Loucy (cell line): ENCODE measurements around the gene PTGR3.
A peak's percentile ranks its signal among the peaks of the same experiment; 100 is the strongest.

Experiments used
- H2AFZ ChIP-seq: fragments of 200-600 bp; sonication (generic); 2 replicates; pipeline ENCODE4 v1.6.0; 2016; ENCODE audit warnings: antibody characterized with exemption, mild to moderate bottlenecking, low read length, moderate library complexity
- H3F3A ChIP-seq: fragments of 200-600 bp; 2 replicates; pipeline ENCODE4 v1.6.0; 2016; ENCODE audit warnings: antibody characterized with exemption, low read depth, mild to moderate bottlenecking
- H3K27me3 ChIP-seq: fragments of 200-600 bp; sonication (generic); 2 replicates; pipeline ENCODE4 v1.6.1; 2014; ENCODE audit warnings: low read length, mild to moderate bottlenecking; ENCODE audit not compliant: insufficient read depth, poor library complexity, severe bottlenecking
- H3K36me3 ChIP-seq: fragments of 200-600 bp; sonication (generic); 2 replicates; pipeline ENCODE4 v1.6.1; 2016; ENCODE audit warnings: low read length; ENCODE audit not compliant: insufficient read depth
- H3K4me1 ChIP-seq: fragments of 200-600 bp; sonication (generic); 2 replicates; pipeline ENCODE4 v1.5.1; 2014; ENCODE audit warnings: low read length, mild to moderate bottlenecking; ENCODE audit not compliant: insufficient read depth, poor library complexity, severe bottlenecking
- H3K4me2 ChIP-seq: fragments of 200-600 bp; sonication (generic); 2 replicates; pipeline ENCODE4 v1.6.0; 2014; ENCODE audit warnings: antibody characterized with exemption, low read length, low read depth, mild to moderate bottlenecking; ENCODE audit not compliant: poor library complexity, severe bottlenecking
- H3K4me3 ChIP-seq: fragments of 200-600 bp; sonication (generic); 2 replicates; pipeline ENCODE4 v1.5.1; 2014; ENCODE audit warnings: low read length, mild to moderate bottlenecking, mixed read lengths; ENCODE audit not compliant: poor library complexity, severe bottlenecking
- H3K79me2 ChIP-seq: fragments of 200-600 bp; sonication (generic); 2 replicates; pipeline ENCODE4 v1.6.1; 2014; ENCODE audit warnings: low read length; ENCODE audit not compliant: insufficient read depth
- H3K9ac ChIP-seq: fragments of 200-600 bp; sonication (generic); 2 replicates; pipeline ENCODE4 v1.6.0; 2014; ENCODE audit warnings: mild to moderate bottlenecking, low read depth, low read length, moderate library complexity; ENCODE audit not compliant: poor library complexity, severe bottlenecking
- H3K9me2 ChIP-seq: fragments of 200-600 bp; sonication (generic); replicated peaks from 2 replicates; pipeline ENCODE4 v1.6.1; 2016; ENCODE audit warnings: low read depth, low read length, mixed read lengths
- H3K9me3 ChIP-seq: fragments of 200-600 bp; sonication (generic); 2 replicates; pipeline ENCODE4 v1.6.1; 2014; ENCODE audit warnings: mild to moderate bottlenecking, antibody characterized with exemption, low read length, low read depth; ENCODE audit not compliant: insufficient read depth
- H4K20me1 ChIP-seq: fragments of 200-600 bp; sonication (generic); 2 replicates; pipeline ENCODE4 v1.6.0; 2014; ENCODE audit warnings: antibody characterized with exemption, low read length, mild to moderate bottlenecking; ENCODE audit not compliant: insufficient read depth, poor library complexity, severe bottlenecking
- EZH2phosphoT487 ChIP-seq: fragments of 200-600 bp; IDR thresholded peaks from 2 replicates; pipeline ENCODE4 v1.6.1; 2018; ENCODE audit warnings: antibody characterized with exemption, mild to moderate bottlenecking, moderate library complexity, borderline replicate concordance
- TF ChIP-seq, protein P1 (sequence below): fragments of 200-600 bp; sonication (generic); conservative IDR thresholded peaks from 2 replicates; pipeline ENCODE4 v1.5.1; 2014; ENCODE audit warnings: mild to moderate bottlenecking, antibody characterized with exemption, low read length

PTGR3 gene

GRCh38 chr18:75231053-75231406 lies 22.1 kb upstream of the PTGR3 start:
- H3K36me3 ChIP-seq: peaks cover 4% of the 10 kb centered on the region; the same call in 1 of the 2 replicates
- H3K9me3 ChIP-seq: no peaks in the 10 kb centered on the region
- H3K4me3 ChIP-seq: no peak overlapping the region
- TF ChIP-seq, protein P1, sequence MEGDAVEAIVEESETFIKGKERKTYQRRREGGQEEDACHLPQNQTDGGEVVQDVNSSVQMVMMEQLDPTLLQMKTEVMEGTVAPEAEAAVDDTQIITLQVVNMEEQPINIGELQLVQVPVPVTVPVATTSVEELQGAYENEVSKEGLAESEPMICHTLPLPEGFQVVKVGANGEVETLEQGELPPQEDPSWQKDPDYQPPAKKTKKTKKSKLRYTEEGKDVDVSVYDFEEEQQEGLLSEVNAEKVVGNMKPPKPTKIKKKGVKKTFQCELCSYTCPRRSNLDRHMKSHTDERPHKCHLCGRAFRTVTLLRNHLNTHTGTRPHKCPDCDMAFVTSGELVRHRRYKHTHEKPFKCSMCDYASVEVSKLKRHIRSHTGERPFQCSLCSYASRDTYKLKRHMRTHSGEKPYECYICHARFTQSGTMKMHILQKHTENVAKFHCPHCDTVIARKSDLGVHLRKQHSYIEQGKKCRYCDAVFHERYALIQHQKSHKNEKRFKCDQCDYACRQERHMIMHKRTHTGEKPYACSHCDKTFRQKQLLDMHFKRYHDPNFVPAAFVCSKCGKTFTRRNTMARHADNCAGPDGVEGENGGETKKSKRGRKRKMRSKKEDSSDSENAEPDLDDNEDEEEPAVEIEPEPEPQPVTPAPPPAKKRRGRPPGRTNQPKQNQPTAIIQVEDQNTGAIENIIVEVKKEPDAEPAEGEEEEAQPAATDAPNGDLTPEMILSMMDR: peak; percentile 29
- TF ChIP-seq EZH2phosphoT487: no peak
- no peaks in the 10 kb centered on the region for H3K27me3 ChIP-seq
- H4K20me1 ChIP-seq: peaks cover 7% of the 10 kb centered on the region
- no peaks in the 10 kb centered on the region for H3K4me1 ChIP-seq
- H3K4me2 ChIP-seq: no peak overlapping the region
- no peaks in the 10 kb centered on the region for H3K9me2 ChIP-seq
- H3K9ac ChIP-seq: no peak overlapping the region
- peaks cover 88% of the 10 kb centered on the region for H3K79me2 ChIP-seq
- no peak overlapping the region for H2AFZ ChIP-seq
- no peaks in the 10 kb centered on the region for H3F3A ChIP-seq

DNA sequence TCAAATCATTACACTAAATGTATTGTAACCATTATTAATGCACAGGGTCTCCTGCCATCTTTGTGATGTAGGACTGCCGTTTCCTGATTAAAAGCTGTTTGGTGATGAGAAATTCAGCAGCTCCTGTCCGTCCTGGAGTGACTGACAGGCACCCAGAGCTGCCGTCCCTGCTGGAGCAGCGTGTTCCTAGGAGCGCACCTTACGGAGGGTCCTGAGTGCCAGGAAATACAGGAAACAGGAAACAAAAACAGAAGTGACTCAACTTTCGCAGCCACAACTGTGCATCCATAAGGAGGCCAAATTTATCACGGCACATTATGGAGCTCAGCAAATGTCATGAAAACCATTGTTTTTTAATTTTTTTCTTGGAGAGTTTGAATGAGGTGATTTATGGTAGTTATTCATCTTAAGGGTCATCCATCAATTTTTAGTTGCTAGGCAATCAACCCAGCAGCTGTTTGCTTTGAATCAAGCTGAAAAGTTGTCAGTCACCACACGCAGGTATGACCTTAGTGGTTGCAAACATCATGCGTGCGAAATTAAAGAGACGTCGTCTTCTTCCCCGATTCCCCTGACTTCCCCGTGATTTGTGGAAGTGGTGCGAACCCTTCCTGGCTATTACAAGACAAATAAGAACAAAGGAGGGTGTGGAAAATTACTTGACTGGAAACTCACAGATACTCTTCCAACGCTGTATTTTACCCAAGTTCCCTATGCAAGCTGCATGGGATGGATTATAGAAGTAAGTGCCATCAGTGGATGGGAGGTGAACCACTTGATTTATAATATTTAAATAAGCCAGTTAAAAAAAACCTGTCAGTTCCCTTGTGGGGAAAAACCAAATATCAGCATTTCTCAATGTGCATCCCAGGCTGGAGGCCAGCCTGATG lies 21.5 kb upstream of the PTGR3 start:
- peaks cover 7% of the 10 kb centered on the region for H4K20me1 ChIP-seq
- peaks cover 88% of the 10 kb centered on the region for H3K79me2 ChIP-seq
- no peaks in the 10 kb centered on the region for H3K27me3 ChIP-seq
- H2AFZ ChIP-seq: no peak overlapping the region
- no peak overlapping the region for H3K4me2 ChIP-seq
- no peak overlapping the region for H3K4me3 ChIP-seq
- H3K4me1 ChIP-seq: no peaks in the 10 kb centered on the region
- no peaks in the 10 kb centered on the region; the same call in 1 of the 2 replicates for H3K36me3 ChIP-seq
- no peaks in the 10 kb centered on the region for H3K9me2 ChIP-seq
- no peak overlapping the region for H3K9ac ChIP-seq
- H3K9me3 ChIP-seq: no peaks in the 10 kb centered on the region
- no peaks in the 10 kb centered on the region for H3F3A ChIP-seq
- TF ChIP-seq EZH2phosphoT487: no peak
- TF ChIP-seq, protein P1: no peak

DNA sequence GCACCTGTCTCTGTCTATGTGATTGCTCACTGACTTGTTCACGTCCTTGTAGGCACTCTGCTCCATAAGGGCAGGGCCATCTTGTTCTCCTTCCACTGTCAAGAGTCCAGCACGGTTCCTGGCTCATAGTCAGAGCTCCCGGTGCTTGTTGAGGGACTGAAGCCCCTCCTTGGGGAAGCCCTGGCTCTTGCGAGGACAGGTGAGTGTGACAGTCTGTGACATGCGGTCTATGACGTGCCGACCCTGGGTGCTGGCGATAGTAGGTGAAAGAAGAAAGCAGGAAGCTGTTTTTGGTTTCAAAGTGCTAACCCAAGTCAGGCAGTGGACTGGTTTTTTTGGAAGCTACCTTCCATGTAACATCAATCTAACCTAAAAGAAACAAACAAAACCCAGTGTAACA lies 20.5 kb upstream of the PTGR3 start:
- H3K79me2 ChIP-seq: peaks cover 88% of the 10 kb centered on the region

More for the DNA sequence above, 20.5 kb upstream of the PTGR3 start:
- Histone ChIP-seq H3K4me1 (no peaks in the 10 kb centered on the region), H3K9me2 (no peaks in the 10 kb centered on the region), H3K9me3 (no peaks in the 10 kb centered on the region), H2AFZ (no peak overlapping the region), H3K9ac (no peak overlapping the region), H3K4me3 (no peak overlapping the region), H3F3A (no peaks in the 10 kb centered on the region), H3K4me2 (no peak overlapping the region), H3K27me3 (no peaks in the 10 kb centered on the region), H4K20me1 (peaks cover 7% of the 10 kb centered on the region), H3K36me3 (no peaks in the 10 kb centered on the region; the same call in 1 of the 2 replicates)
- TF ChIP-seq, protein P1: no peak
- TF ChIP-seq EZH2phosphoT487: no peak
